GM12878 (cell line): ENCODE data around the gene CDK5R2. TPM values are rescaled to one million over a fixed set of nuclear protein-coding genes. Genes with fewer than 3 reads are reported as not detected.

Experiments
- ATAC-seq: fragments of 200-7000 bp; cut with Tn5 transposase; 3 replicates; pipeline ENCODE4 v1.9.1; 2020; ENCODE audit warnings: mild to moderate bottlenecking, moderate library complexity
- BruUV-seq: library from RNA; stranded (reverse); fragments of 400-500 nt; replicated peaks from 2 replicates; lab custom pipeline; 2021; lab: Mats Ljungman, UMichigan
- CTCF ChIA-PET: fragments of 300-600 bp; sonication (Branson Sonifier 250); formaldehyde crosslinking; extraction: SDS; loops from one replicate; lab custom pipeline; 2021; ENCODE audit warnings: inconsistent platforms; lab: Yijun Ruan, JAX
- POLR2A ChIA-PET: fragments of 350-600 bp; formaldehyde crosslinking; extraction: SDS; loops from one replicate; lab custom pipeline; 2021; ENCODE audit warnings: inconsistent platforms; lab: Charles Lee
- RAD21 ChIA-PET: fragments of 300-600 bp; sonication (Branson Sonifier 250); formaldehyde crosslinking; loops from one replicate; lab custom pipeline; 2023; ENCODE audit warnings: antibody characterized with exemption; ENCODE audit not compliant: unreplicated experiment; lab: Charles Lee
- SMC1A ChIA-PET: fragments of 300-600 bp; sonication (Branson Sonifier 250); formaldehyde crosslinking; loops from one replicate; lab custom pipeline; 2023; ENCODE audit not compliant: unreplicated experiment, uncharacterized antibody; lab: Charles Lee
- DNase-seq: peaks from one replicate; pipeline ENCODE4 v3.0.0-alpha.2; 2011; ENCODE audit warnings: low read depth, low spot score
- FAIRE-seq: peaks from 3 replicates; lab custom pipeline; 2011; peaks lifted over from hg19 to GRCh38; lab: Jason Lieb, UNC
- H2AFZ ChIP-seq: 2 replicates; pipeline ENCODE4 v1.6.0; 2011; ENCODE audit warnings: low read depth, low read length, control low read depth; ENCODE audit not compliant: control insufficient read depth
- H3K27ac ChIP-seq: 2 replicates; pipeline ENCODE4 v1.5.1; 2011; ENCODE audit warnings: control low read depth; ENCODE audit not compliant: control insufficient read depth, insufficient read depth
- H3K27me3 ChIP-seq, 2 experiments: replicated peaks in 1 of 2; 2 replicates each; pipeline versions ENCODE4 v1.6.0 to v1.6.1; 2011; ENCODE audit warnings: low read length in 1 of 2; ENCODE audit not compliant: control insufficient read depth in 2 of 2, insufficient read depth in 2 of 2
- H3K36me3 ChIP-seq, 2 experiments: 2 replicates each; pipeline ENCODE4 v1.5.1; 2011; ENCODE audit warnings: low read length in 1 of 2; ENCODE audit not compliant: control insufficient read depth in 2 of 2, insufficient read depth in 2 of 2
- H3K4me1 ChIP-seq: 2 replicates; pipeline ENCODE4 v1.6.1; 2011; ENCODE audit warnings: mild to moderate bottlenecking, low read length, moderate library complexity, mixed read lengths; ENCODE audit not compliant: control insufficient read depth, insufficient read depth
- H3K4me2 ChIP-seq: 2 replicates; pipeline ENCODE4 v1.6.0; 2011; ENCODE audit warnings: control low read depth; ENCODE audit not compliant: control insufficient read depth, insufficient read depth
- H3K4me3 ChIP-seq: fragments of 200-600 bp; sonication (generic); 2 replicates; pipeline ENCODE4 v1.5.1; 2016
- H3K79me2 ChIP-seq: 2 replicates; pipeline ENCODE4 v1.6.0; 2011; ENCODE audit warnings: low read length; ENCODE audit not compliant: control insufficient read depth, insufficient read depth
- H3K9ac ChIP-seq: 2 replicates; pipeline ENCODE4 v1.8.0; 2011; ENCODE audit warnings: low read length, control low read depth, mixed read lengths; ENCODE audit not compliant: control insufficient read depth, insufficient read depth
- H3K9me3 ChIP-seq: replicated peaks from 3 replicates; pipeline ENCODE4 v1.5.1; 2011; ENCODE audit warnings: mild to moderate bottlenecking, low read length; ENCODE audit not compliant: control insufficient read depth, insufficient read depth
- H4K20me1 ChIP-seq: 2 replicates; pipeline ENCODE4 v1.6.0; 2011; ENCODE audit not compliant: control insufficient read depth, insufficient read depth
- ATF7 ChIP-seq: fragments of 450-650 bp; IDR thresholded peaks from 2 replicates; pipeline ENCODE4 v1.6.1; 2016; ENCODE audit warnings: low read depth, mild to moderate bottlenecking
- CHD1 ChIP-seq: IDR thresholded peaks from 2 replicates; pipeline ENCODE4 v1.6.1; 2012; ENCODE audit warnings: low read depth, low read length, improper control_type of control experiment
- CREM ChIP-seq: IDR thresholded peaks from 2 replicates; pipeline ENCODE4 v1.6.1; 2014; ENCODE audit warnings: antibody characterized with exemption, low read depth
- CUX1 ChIP-seq: IDR thresholded peaks from 2 replicates; pipeline ENCODE4 v1.6.1; 2012; ENCODE audit warnings: improper control_type of control experiment, low read depth, low read length; ENCODE audit not compliant: insufficient replicate concordance
- HDGF ChIP-seq: fragments of 450-650 bp; IDR thresholded peaks from 2 replicates; pipeline ENCODE4 v1.6.1; 2016; ENCODE audit warnings: antibody characterized with exemption
- MEF2A ChIP-seq: IDR thresholded peaks from 2 replicates; pipeline ENCODE4 v1.6.1; 2011; ENCODE audit warnings: low read depth, mild to moderate bottlenecking, low read length, moderate library complexity; ENCODE audit not compliant: insufficient read depth
- MEF2B ChIP-seq: fragments of 450-650 bp; IDR thresholded peaks from 2 replicates; pipeline ENCODE4 v1.6.1; 2018; ENCODE audit warnings: mild to moderate bottlenecking, moderate library complexity; ENCODE audit not compliant: partially characterized antibody, poor library complexity, severe bottlenecking
- PAX8 ChIP-seq: fragments of 450-650 bp; IDR thresholded peaks from 2 replicates; pipeline ENCODE4 v1.6.1; 2017; ENCODE audit warnings: mild to moderate bottlenecking, moderate library complexity
- RBBP5 ChIP-seq: fragments of 200-600 bp; sonication (generic); conservative IDR thresholded peaks from 2 replicates; pipeline ENCODE4 v1.6.1; 2016
- SMAD1 ChIP-seq: fragments of 450-650 bp; IDR thresholded peaks from 2 replicates; pipeline ENCODE4 v1.6.1; 2018; ENCODE audit warnings: mild to moderate bottlenecking, low read depth; ENCODE audit not compliant: partially characterized antibody
- SMAD5 ChIP-seq: IDR thresholded peaks from 2 replicates; pipeline ENCODE4 v1.6.1; 2016; ENCODE audit warnings: antibody characterized with exemption, low read depth
- TARDBP ChIP-seq: IDR thresholded peaks from 2 replicates; pipeline ENCODE4 v1.6.1; 2016; ENCODE audit warnings: borderline replicate concordance
- ZBED1 ChIP-seq: IDR thresholded peaks from 2 replicates; pipeline ENCODE4 v1.6.1; 2016; ENCODE audit warnings: borderline replicate concordance
- WGBS: methylation state at CpG from one replicate; pipeline ENCODE4 v1.1.6; 2016; ENCODE audit warnings: low lambda C conversion rate; ENCODE audit not compliant: insufficient replicate concordance, insufficient coverage; ENCODE audit errors: missing lambda C conversion rate; 5-methylcytosine and 5-hydroxymethylcytosine counted together
- in situ Hi-C: fragments of 300-500 bp; cut with MboI; formaldehyde crosslinking; loops from 9 replicates; pipeline ENCODE4 v1.14.3; 2018; ENCODE audit warnings: mixed read lengths
- intact Hi-C: fragments of 100-400 bp; cut with micrococcal nuclease; formaldehyde crosslinking; loops from one replicate; pipeline ENCODE4 v1.14.2; 2022; ENCODE audit not compliant: unreplicated experiment
- polyA plus RNA-seq, 11 experiments: library from polyadenylated mRNA; depleted of rRNA in 4 of 11; unstranded in 6 of 11; stranded (reverse) in 5 of 11; fragments of >200 nt; fragmentation: Nextera tagmentation in 4 of 11; fragmentation: Illumina TruSeq in 1 of 11; extraction: Ambion mirVana in 4 of 11; extraction: Trizol in 1 of 11; gene quantifications; 1 replicate in 1 of 11; 2 replicates in 10 of 11; pipeline versions ENCODE4 v1.2.1 to v1.2.3, GENCODE V29; 2011 to 2016; ENCODE audit warnings: inconsistent platforms in 2 of 11, missing spikeins in 2 of 11, low read depth in 1 of 11
- total RNA-seq, 4 experiments: library from RNA; depleted of rRNA in 3 of 4; stranded (reverse); fragments of >200 nt in 3 of 4; fragmentation: Illumina TruSeq in 1 of 4; extraction: Trizol in 1 of 4; gene quantifications; 2 replicates each; pipeline versions ENCODE4 v1.2.1 to v1.2.3, GENCODE V29; 2013 to 2021
- TF ChIP-seq, protein P1 (sequence below): fragments of 150-350 bp; IDR thresholded peaks from 2 replicates; pipeline ENCODE4 v1.6.1; 2016; ENCODE audit warnings: low read depth, low read length

Gene CDK5R2
- total and polyA plus RNA-seq, 10 of the 15 experiments (the other 5 are each of a cell fraction or from before 2014, with no cell fraction given): not detected

DNA sequence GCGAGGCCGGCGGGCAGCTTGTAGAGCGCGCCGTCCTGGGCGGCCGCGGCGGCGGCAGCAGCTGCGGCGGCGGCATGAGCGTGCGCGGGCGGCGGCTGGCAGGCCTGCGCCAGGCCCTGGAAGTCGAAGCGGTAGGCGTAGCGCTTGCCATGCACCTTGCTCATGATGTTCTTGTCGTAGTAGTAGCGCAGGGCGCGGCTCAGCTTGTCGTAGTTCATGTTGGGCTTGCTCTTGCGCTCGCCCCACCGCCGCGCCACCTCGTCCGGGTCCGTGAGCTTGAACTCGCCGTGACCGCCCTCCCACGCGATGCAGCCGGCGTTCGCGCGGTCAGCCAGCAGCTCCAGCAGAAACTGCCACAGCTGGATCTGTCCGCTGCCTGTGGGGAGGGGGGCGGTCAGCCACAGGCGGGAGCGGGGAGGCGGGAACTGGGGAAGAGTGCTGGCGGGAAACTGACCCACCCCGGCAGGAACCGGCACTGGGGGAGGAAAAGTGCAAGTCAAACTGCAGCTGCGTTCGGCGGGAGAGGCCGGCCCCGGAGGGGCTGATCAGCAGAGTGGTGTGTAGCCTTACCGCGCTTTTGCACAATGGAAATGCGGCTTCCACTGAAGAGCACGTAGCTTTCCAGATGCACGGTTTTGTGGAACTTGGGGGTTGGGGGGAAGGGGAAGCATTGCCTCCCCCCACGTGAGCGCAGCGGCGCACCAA lies 22.6 kb downstream of the CDK5R2 start:
- no peak overlapping the region for H3K27ac ChIP-seq
- no peaks in the 10 kb centered on the region for H3K79me2 ChIP-seq
- no peak overlapping the region for H3K9ac ChIP-seq
- no peak overlapping the region for H3K4me3 ChIP-seq
- ChIA-PET CTCF (interaction anchor here (3.6 kb wide), 1 partner anchor 105 kb away, joined by 53 read pairs; no protein-coding TSS in a partner anchor), POLR2A (no interaction called here), SMC1A (interaction anchor here (0.9 kb wide), 1 partner anchor 130 kb away, joined by 4 read pairs; no protein-coding TSS in a partner anchor), RAD21 (interaction anchor here (0.6 kb wide), 1 partner anchor 90 kb away, joined by 3 read pairs; no protein-coding TSS in a partner anchor)
- intact Hi-C loops: loop anchor here (2.0 to 5.0 kb wide), 2 partner anchors 105 to 130 kb away; no protein-coding TSS in a partner anchor
- H3K36me3 ChIP-seq: no peaks in the 10 kb centered on the region
- no TSS peak for BruUV-seq
- H3K4me1 ChIP-seq: no peaks in the 10 kb centered on the region; the same call in 1 of the 2 replicates
- H2AFZ ChIP-seq: no peak overlapping the region
- FAIRE-seq (no peak), ATAC-seq (no peak), DNase-seq (no peak)
- H4K20me1 ChIP-seq: no peaks in the 10 kb centered on the region; the same call in 1 of the 2 replicates
- H3K9me3 ChIP-seq: no peaks in the 10 kb centered on the region
- peaks cover 32 to 38% of the 10 kb centered on the region in 2 experiments for H3K27me3 ChIP-seq
- 14% methylated on average over 55 of the region's 69 CpGs for WGBS
- H3K4me2 ChIP-seq: peak overlapping the region; percentile 25; the same call in 1 of the 2 replicates
- in situ Hi-C loops: no loop called here
- TF ChIP-seq CREM (no peak), TARDBP (no peak), MEF2A (no peak), PAX8 (no peak), MEF2B (no peak), CHD1 (no peak), HDGF (no peak), RBBP5 (no peak), SMAD1 (no peak), CUX1 (no peak), ATF7 (no peak), SMAD5 (no peak), ZBED1 (no peak)
- TF ChIP-seq, protein P1, sequence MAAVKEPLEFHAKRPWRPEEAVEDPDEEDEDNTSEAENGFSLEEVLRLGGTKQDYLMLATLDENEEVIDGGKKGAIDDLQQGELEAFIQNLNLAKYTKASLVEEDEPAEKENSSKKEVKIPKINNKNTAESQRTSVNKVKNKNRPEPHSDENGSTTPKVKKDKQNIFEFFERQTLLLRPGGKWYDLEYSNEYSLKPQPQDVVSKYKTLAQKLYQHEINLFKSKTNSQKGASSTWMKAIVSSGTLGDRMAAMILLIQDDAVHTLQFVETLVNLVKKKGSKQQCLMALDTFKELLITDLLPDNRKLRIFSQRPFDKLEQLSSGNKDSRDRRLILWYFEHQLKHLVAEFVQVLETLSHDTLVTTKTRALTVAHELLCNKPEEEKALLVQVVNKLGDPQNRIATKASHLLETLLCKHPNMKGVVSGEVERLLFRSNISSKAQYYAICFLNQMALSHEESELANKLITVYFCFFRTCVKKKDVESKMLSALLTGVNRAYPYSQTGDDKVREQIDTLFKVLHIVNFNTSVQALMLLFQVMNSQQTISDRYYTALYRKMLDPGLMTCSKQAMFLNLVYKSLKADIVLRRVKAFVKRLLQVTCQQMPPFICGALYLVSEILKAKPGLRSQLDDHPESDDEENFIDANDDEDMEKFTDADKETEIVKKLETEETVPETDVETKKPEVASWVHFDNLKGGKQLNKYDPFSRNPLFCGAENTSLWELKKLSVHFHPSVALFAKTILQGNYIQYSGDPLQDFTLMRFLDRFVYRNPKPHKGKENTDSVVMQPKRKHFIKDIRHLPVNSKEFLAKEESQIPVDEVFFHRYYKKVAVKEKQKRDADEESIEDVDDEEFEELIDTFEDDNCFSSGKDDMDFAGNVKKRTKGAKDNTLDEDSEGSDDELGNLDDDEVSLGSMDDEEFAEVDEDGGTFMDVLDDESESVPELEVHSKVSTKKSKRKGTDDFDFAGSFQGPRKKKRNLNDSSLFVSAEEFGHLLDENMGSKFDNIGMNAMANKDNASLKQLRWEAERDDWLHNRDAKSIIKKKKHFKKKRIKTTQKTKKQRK: no peak
